HepG2 (cell line): ENCODE results near the gene C6orf136. TPM values are rescaled to one million over a fixed set of nuclear protein-coding genes. Genes with fewer than 3 reads are reported as not detected.
A peak's percentile ranks its signal among the peaks of the same experiment; 100 is the strongest.

Experiments used
- EP300 ChIP-seq, 3 experiments: sonication (generic) in 1 of 3; formaldehyde crosslinking in 1 of 3; IDR thresholded peaks; 2 replicates each; pipeline versions ENCODE4 v1.5.1 to v1.6.1; 2011 to 2020; ENCODE audit warnings: low read depth in 2 of 3, low read length in 2 of 3, borderline replicate concordance in 1 of 3, improper control_type of control experiment in 1 of 3, mild to moderate bottlenecking in 1 of 3, missing genetic modification reagents in 1 of 3, moderate library complexity in 1 of 3
- FOSL2 ChIP-seq: sonication (generic); formaldehyde crosslinking; IDR thresholded peaks from 2 replicates; pipeline ENCODE4 v1.4.0; 2020; ENCODE audit warnings: missing genetic modification reagents
- FOXK2 ChIP-seq: fragments of 450-650 bp; IDR thresholded peaks from 2 replicates; pipeline ENCODE4 v1.6.1; 2016
- HDAC1 ChIP-seq: sonication (generic); formaldehyde crosslinking; IDR thresholded peaks from 2 replicates; pipeline ENCODE4 v1.5.1; 2020; ENCODE audit warnings: mild to moderate bottlenecking, missing genetic modification reagents
- IRF1 ChIP-seq: sonication (generic); formaldehyde crosslinking; IDR thresholded peaks from 2 replicates; pipeline ENCODE4 v1.4.0; 2020; ENCODE audit warnings: low read depth, mild to moderate bottlenecking, missing genetic modification reagents
- KAT2B ChIP-seq: fragments of 150-350 bp; IDR thresholded peaks from 2 replicates; pipeline ENCODE4 v1.6.1; 2014; ENCODE audit warnings: low read depth, low read length, borderline replicate concordance
- KDM5B ChIP-seq: sonication (generic); formaldehyde crosslinking; IDR thresholded peaks from 2 replicates; pipeline ENCODE4 v1.4.0; 2020; ENCODE audit warnings: missing genetic modification reagents, mild to moderate bottlenecking, borderline replicate concordance
- MAZ ChIP-seq, 2 experiments: sonication (generic) in 1 of 2; formaldehyde crosslinking in 1 of 2; IDR thresholded peaks; 2 replicates each; pipeline versions ENCODE4 v1.5.0 to v1.6.1; 2012 to 2020; ENCODE audit warnings: low read depth in 2 of 2, mild to moderate bottlenecking in 2 of 2, borderline replicate concordance in 1 of 2, improper control_type of control experiment in 1 of 2, low read length in 1 of 2, missing genetic modification reagents in 1 of 2, moderate library complexity in 1 of 2
- MYPOP ChIP-seq: sonication (generic); formaldehyde crosslinking; IDR thresholded peaks from 2 replicates; pipeline ENCODE4 v1.8.1; 2023; ENCODE audit warnings: mild to moderate bottlenecking, moderate library complexity, missing genetic modification reagents
- NR0B2 ChIP-seq: sonication (generic); formaldehyde crosslinking; IDR thresholded peaks from 2 replicates; pipeline ENCODE4 v1.4.0; 2020; ENCODE audit warnings: mild to moderate bottlenecking, missing genetic modification reagents
- PCBP2 ChIP-seq: fragments of 200-400 bp; formaldehyde crosslinking; optimal IDR thresholded peaks from 2 replicates; pipeline ENCODE3; 2018; ENCODE audit warnings: low read length, low read depth; ENCODE audit not compliant: poor library complexity, severe bottlenecking
- RFXAP ChIP-seq: sonication (generic); formaldehyde crosslinking; IDR thresholded peaks from 2 replicates; pipeline ENCODE4 v1.4.0; 2020; ENCODE audit warnings: missing genetic modification reagents, borderline replicate concordance
- SALL2 ChIP-seq: sonication (generic); formaldehyde crosslinking; IDR thresholded peaks from 2 replicates; pipeline ENCODE4 v1.8.1; 2023; ENCODE audit warnings: mild to moderate bottlenecking, missing genetic modification reagents, inconsistent platforms
- SIX4 ChIP-seq: sonication (generic); formaldehyde crosslinking; IDR thresholded peaks from 2 replicates; pipeline ENCODE4 v1.4.0; 2020; ENCODE audit warnings: missing genetic modification reagents
- SMAD3 ChIP-seq: sonication (generic); formaldehyde crosslinking; IDR thresholded peaks from 2 replicates; pipeline ENCODE4 v1.4.0; 2020; ENCODE audit warnings: missing genetic modification reagents
- SMC3 ChIP-seq: IDR thresholded peaks from 2 replicates; pipeline ENCODE4 v1.6.1; 2011; ENCODE audit warnings: low read length, improper control_type of control experiment
- SP4 ChIP-seq: sonication (generic); formaldehyde crosslinking; IDR thresholded peaks from 2 replicates; pipeline ENCODE4 v1.8.1; 2023; ENCODE audit warnings: mild to moderate bottlenecking, missing genetic modification reagents
- ZNF136 ChIP-seq: sonication (generic); formaldehyde crosslinking; IDR thresholded peaks from 2 replicates; pipeline ENCODE4 v1.8.1; 2022; ENCODE audit warnings: low read depth, mild to moderate bottlenecking, moderate library complexity, missing genetic modification reagents
- ZNF546 ChIP-seq: sonication (generic); formaldehyde crosslinking; conservative IDR thresholded peaks from 2 replicates; pipeline ENCODE4 v1.8.1; 2023; ENCODE audit warnings: mild to moderate bottlenecking, missing genetic modification reagents
- ZNF549 ChIP-seq: sonication (generic); formaldehyde crosslinking; IDR thresholded peaks from 2 replicates; pipeline ENCODE4 v1.5.0; 2020; ENCODE audit warnings: missing genetic modification reagents
- ZNF563 ChIP-seq: sonication (generic); formaldehyde crosslinking; IDR thresholded peaks from 2 replicates; pipeline ENCODE4 v1.8.0; 2022; ENCODE audit warnings: mild to moderate bottlenecking, moderate library complexity, missing genetic modification reagents
- ZNF589 ChIP-seq: sonication (generic); formaldehyde crosslinking; conservative IDR thresholded peaks from 2 replicates; pipeline ENCODE4 v1.8.0; 2022; ENCODE audit warnings: mild to moderate bottlenecking, moderate library complexity, missing genetic modification reagents
- ZNF607 ChIP-seq: sonication (generic); formaldehyde crosslinking; IDR thresholded peaks from 2 replicates; pipeline ENCODE4 v1.5.1; 2020; ENCODE audit warnings: missing genetic modification reagents, mild to moderate bottlenecking, borderline replicate concordance
- ZNF639 ChIP-seq: conservative IDR thresholded peaks from 2 replicates; pipeline ENCODE4 v1.6.1; 2018; ENCODE audit warnings: missing genetic modification reagents
- ZNF660 ChIP-seq: sonication (generic); formaldehyde crosslinking; IDR thresholded peaks from 2 replicates; pipeline ENCODE4 v1.5.1; 2020; ENCODE audit warnings: mild to moderate bottlenecking, low read depth, missing genetic modification reagents, borderline replicate concordance
- ZNF674 ChIP-seq: sonication (generic); formaldehyde crosslinking; IDR thresholded peaks from 2 replicates; pipeline ENCODE4 v1.5.0; 2020; ENCODE audit warnings: low read depth, mild to moderate bottlenecking, missing genetic modification reagents
- polyA plus RNA-seq, 8 experiments: library from polyadenylated mRNA; depleted of rRNA in 3 of 8; stranded (reverse) in 7 of 8; unstranded in 1 of 8; fragments of >200 nt; fragmentation: Illumina TruSeq in 4 of 8; extraction: Trizol in 4 of 8; gene quantifications; 2 replicates each; pipeline versions ENCODE4 v1.2.1 to v1.2.3, GENCODE V29; 2011 to 2016; ENCODE audit warnings: low read depth in 4 of 8, missing spikeins in 1 of 8, mixed read lengths in 1 of 8; ENCODE audit not compliant: insufficient read depth in 1 of 8
- total RNA-seq, 5 experiments: library from RNA; depleted of rRNA; stranded (reverse); fragments of >200 nt; fragmentation: Illumina TruSeq; extraction: Trizol; gene quantifications; 2 replicates each; pipeline ENCODE4 v1.2.3, GENCODE V29; 2016; ENCODE audit warnings: low read depth in 1 of 5

Gene C6orf136
- total and polyA plus RNA-seq, 2 of the 13 experiments (the other 11 are each of a cell fraction or from before 2014, with no cell fraction given), result 12.0 to 26.2 TPM

- TF ChIP-seq SMC3 (peak; percentile 89), ZNF674 (CRISPR knock-in tag) (no peak), ZNF549 (CRISPR knock-in tag) (no peak), HDAC1 (CRISPR knock-in tag) (peak; percentile 87), FOXK2 (no peak), IRF1 (CRISPR knock-in tag) (no peak), ZNF607 (CRISPR knock-in tag) (no peak), PCBP2 (no peak), ZNF589 (CRISPR knock-in tag) (no peak), SALL2 (CRISPR knock-in tag) (peak; percentile 70; the same call in 1 of the 2 replicates), ZNF563 (CRISPR knock-in tag) (no peak), ZNF660 (CRISPR knock-in tag) (no peak), MYPOP (CRISPR knock-in tag) (no peak), ZNF639 (CRISPR knock-in tag) (peak; percentile 45), RFXAP (no peak), EP300 (IDR thresholded peaks at IDR 0.05; ENCODE audit: low read depth in 2 of 2, low read length in 2 of 2) (0 out of 4 replicates have a peak, but pooled peaks of 1 of the 2 experiments have one; percentile 35), EP300 (CRISPR knock-in tag; IDR thresholded peaks at IDR 0.05; ENCODE audit: borderline replicate concordance) (no peak), NR0B2 (peak; percentile 57; the same call in 1 of the 2 replicates), KAT2B (no peak), SIX4 (CRISPR knock-in tag) (0 out of 2 replicates have a peak, but pooled peaks have one; percentile 51), KDM5B (CRISPR knock-in tag) (peak; percentile 67), MAZ (IDR thresholded peaks at IDR 0.05; ENCODE audit: borderline replicate concordance, low read depth, low read length) (peak; percentile 82), MAZ (CRISPR knock-in tag; IDR thresholded peaks at IDR 0.05; ENCODE audit: low read depth) (peak; percentile 66; the same call in 1 of the 2 replicates), ZNF546 (0 out of 2 replicates have a peak, but pooled peaks have one; percentile 48), ZNF136 (CRISPR knock-in tag) (0 out of 2 replicates have a peak, but pooled peaks have one; percentile 33), SMAD3 (peak; percentile 74), SP4 (CRISPR knock-in tag) (peak; percentile 65; the same call in 1 of the 2 replicates), FOSL2 (CRISPR knock-in tag) (peak; percentile 70)
Measured at GRCh38 chr6:30678964-30679726, 32.2 kb downstream of the C6orf136 start (continued).
